Fibroblast of skin of left biceps (primary cell): ENCODE results near the gene OTOR.
A peak's percentile ranks its signal among the peaks of the same experiment; 100 is the strongest.

ENCODE experiments used
- DNase-seq, 2 experiments: peaks; one replicate each; pipeline ENCODE4 v3.0.0-alpha.2; 2013; ENCODE audit warnings: low read depth in 2 of 2

Gene OTOR

DNA sequence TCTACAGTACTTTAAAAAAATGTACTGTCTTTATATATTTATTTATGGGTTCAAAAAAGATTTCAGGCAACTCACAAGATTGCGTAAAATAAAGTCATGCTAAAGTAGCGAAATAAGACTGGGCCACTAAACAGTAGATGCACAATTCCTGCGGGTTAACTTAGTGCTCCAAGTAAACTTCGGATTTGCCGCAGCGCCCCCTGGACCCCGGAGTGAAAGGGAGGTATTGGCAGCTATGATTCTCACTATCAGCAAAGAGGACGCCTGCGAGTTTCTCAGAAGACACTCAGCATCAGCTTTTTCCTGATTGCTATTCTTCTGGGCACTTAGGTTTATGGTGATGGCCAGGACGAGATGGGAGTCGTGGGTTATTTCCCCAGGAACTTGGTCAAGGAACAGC is 1.4 kb downstream of the OTOR start:
- no peak for DNase-seq

DNA sequence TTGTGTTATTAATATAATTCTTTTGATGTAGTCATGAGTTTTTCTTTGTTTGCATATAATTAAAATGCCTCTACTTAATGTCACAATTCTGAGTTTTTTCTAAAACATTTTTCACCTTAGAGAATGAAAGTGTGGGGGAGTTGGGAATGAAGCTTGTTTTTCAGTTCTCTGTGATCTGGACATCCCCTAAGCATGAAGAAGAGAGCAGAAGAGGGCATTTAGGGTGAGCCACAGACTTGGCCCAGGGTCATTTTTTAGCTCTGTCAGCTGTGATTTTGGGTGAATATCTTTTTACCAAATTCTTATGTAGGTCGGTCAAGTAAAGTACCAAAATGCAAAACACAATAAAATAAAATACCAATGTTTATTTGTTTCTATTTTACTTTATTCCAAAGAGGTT is 3.9 kb downstream of the OTOR start:
- no peak for DNase-seq

DNA sequence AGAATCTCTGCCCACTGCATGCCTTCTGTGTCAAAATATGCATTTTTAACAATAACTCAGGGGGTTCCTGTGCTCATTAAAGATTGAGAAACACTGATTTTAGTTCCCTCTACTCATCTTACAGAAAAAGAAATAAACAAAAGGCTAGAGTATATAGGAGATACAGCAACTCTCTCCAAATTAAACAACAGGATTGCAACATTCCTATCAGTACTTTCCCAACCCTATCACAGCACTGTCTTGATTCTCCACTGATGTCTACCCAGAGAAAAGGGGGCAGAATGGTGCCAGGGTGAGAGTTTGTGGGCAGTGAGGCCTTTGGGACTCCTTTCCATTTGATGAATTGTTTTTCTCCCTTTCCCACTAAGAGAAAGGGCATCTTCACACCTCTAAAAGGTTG is 4.7 kb downstream of the OTOR start:
- no peak for DNase-seq

DNA sequence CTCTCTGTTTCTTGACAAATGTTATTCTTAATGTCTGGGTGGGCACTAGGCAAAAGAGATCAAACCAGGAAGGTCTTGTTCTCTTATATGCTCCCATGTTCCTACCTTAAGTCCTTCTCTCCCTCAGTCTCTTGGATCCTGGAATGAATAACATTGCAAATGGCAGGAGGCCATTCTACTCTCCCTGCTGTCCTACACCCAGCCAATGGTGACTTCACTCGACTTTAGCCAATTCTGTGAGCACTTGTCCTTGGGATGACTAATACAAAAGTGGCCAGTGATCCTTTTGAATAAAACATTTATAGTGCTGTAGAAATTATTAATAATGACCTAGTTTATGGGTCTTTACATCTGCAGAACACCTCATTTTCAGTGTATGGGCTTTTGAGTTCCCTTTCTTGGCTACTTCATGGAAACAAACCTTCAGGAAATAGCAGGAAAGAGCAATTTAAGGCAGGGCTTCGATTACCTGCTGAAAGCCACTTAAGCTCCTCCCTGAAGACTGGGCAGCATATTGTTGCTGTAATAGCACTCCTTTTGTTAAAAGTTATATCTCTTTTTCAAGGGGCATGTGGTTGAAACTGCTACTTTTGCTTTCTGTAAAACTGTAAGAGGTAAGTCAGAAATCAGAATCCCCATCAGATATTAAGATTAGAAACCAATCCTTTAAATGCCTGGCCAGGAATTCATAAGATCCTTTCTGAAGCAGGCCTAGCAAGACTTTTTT is 10.5 kb downstream of the OTOR start:
- no peak for DNase-seq

DNA sequence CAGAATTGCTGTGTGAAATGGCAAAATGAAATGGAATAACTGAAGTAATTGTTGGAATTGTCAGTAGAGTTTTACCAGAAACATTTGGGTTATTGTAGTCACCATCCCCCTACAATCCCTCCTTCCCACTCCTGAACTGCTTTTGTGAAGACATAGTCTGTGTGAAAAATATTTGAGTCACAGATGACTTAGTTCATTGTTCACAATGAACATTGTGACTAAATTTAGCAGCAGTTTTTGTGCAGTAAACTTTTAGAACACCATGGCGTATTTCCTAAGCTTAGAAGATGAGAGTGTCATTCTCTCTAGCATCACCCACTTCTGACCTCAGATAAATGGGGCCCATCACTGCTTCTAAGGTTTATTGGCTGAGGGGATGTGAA is 11.0 kb downstream of the OTOR start:
- DNase-seq: no peak

DNA sequence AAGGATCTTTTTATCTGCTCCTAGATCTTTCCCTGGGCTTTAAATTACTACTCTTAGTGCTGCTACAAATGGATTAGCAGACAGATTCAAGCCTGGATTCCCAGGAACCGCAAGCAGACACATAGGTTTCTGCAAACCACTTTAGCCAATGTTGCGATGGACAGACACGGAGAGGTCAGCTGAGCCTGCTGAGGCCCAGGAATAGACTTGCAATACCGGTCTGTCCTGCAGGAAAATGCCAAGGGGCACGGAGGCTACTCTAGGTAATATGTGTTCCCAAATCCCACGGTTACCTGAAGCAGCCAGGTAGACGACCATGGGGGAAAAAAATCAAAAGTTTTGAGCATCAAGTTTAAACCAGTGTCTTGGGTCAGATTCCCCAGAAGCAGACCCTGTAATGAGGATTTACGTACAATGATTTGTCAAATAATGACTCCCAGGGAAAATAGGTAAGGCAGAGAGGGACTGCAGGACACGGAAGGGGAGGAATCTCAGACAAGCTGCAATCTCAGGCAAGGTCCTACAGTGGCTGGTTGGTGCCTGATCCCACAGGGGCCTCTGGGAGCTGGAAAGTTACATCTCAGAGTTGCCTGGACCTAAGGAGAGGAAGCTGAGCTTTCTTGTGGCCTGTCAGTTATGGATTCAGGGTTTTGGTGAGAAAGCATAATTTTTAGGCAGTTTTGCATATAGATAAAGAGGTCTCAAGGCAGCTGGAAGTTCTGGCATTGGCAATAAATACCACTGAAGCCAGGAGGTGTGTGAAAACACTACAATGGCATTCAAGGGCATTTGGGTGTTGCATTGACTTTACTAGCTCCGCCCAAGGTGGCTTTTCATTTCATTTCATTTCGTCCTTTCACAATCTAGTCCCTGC is 12.5 kb downstream of the OTOR start:
- no peak for DNase-seq

DNA sequence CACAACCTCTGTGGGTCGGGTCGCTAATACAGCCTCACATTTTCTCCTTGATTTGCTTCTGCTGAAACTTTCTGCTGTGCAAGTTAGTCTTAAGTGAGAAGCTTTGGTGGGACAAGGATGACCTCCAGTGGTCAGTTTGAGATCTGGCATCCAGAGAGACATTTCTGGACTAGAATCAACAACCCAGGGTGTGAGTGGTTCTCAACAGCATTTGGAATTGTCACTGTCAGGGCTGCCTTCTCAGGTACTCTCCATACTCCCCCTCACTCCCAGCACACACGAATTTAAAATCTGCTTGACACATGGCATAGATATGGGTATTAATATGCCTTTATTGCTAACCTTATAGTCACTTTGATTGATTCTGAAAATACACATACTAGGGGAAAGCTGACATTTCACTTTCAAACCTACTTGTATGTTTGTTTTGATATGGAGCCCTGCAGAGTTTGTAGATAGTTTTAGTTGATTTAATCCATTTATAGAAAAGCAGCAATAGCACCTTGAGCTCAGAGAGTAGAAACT is 13.2 kb downstream of the OTOR start:
- DNase-seq: peak in 1 of 2 experiments; percentile 22

DNA sequence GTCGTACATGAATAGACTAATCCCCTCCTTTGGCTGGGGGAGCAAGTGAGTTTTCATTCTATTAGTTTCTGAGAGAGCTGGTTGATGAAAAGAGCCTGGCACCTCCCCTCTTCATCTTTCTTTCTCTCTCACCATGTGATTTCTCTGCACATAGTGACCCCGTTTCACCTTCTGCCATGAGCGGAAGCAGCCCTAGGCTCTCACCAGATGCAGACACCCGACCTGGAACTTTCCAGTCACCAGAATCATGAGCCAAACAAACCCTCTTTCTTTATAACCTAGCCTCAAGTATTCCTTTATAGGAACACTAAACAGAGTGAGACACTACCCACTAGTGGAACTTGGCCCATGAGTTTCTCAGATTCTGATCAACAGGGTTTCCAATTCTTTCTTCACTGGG is 16.4 kb downstream of the OTOR start:
- no peak for DNase-seq

DNA sequence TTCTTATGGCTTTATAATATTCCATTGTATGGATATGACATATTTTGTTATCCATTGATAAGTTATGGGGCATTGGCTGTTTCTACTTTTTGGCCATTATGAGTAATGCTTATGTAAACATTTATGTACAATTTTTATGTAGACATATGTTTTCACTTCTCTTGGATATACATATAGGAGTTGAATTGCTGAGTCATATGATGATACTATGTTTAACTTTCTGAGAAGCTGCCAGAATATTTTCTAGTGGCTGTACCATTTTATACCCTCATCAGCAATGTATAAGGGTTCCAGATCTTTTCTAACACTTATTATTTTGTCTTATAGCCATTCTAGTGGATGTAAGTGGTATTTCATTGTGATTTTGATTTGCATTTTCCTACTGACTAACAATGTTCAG is 23.1 kb downstream of the OTOR start:
- DNase-seq: peak in 1 of 2 experiments; percentile 10

DNA sequence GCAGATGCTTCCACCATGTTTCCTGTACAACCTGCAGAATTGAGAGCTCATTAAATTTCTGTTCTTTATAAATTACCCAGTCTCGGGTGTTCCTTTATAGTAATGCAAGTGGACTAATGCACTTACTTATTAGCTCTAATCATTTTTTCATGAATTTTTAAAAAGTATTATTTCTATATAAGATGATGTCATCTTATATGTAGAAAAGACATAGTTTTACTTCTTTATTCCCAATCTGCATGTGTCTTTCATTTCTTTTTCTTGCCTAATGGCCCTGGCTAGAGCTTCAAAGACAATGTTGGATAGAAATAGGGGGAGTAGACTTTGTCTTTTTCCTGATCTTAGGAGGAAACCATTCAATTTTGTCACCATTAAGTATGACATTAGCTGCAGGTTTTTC is 27.8 kb downstream of the OTOR start:
- no peak for DNase-seq

DNA sequence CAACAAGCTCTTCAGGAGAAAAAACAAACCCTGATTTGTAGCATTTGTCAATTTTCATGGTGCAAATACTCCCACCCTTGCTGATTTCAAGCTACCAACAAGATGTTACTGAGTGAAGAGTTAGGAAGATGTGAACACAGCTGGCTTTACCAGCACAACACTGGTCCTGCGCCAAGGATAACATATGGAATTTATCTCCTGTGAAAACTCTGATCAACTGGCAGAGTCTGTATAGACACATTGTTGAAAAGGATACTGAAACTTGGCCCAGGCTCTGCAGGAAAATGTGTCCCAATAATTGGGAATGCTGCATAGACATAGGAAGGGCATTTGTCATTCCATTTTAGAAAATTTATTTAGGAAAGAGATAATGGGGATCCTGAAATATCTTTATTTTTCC is 29.0 kb downstream of the OTOR start:
- no peak for DNase-seq

DNA sequence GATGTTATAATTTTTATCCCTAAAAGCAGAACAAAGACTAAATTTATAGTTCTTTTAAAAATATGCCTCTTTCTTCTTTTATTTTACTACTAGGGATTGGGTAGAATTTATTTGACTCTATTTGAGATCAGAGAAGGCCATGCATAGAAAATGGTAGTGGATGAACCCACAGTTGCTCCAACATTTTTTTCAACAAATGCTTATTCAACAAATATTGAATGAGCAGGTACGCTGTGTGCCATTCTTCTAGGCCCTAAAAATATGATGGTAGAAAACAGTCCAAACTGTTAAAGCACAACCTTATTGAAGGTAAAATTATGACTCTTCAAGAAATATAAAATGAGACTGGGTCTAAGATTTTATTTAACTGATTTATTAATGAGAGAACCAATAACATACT is 30.0 kb downstream of the OTOR start:
- no peak for DNase-seq

DNA sequence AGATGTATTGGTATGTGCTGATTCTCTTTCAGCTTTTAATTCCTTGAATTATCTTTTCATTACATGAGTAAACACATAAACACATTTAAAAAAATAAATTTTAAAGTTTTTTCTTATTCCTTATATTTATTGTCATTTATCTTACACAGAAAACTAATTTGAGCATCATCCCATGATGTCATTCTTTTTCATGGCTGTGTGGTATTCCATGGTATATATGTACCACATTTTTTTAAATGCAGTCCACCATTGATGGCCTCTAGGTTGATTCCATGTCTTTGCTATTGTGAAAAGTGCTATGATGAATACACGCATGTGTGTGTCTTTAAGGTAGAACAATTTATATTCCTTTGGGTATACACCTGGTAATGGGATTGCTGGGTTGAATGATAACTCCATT is 33.3 kb downstream of the OTOR start:
- DNase-seq: no peak

DNA sequence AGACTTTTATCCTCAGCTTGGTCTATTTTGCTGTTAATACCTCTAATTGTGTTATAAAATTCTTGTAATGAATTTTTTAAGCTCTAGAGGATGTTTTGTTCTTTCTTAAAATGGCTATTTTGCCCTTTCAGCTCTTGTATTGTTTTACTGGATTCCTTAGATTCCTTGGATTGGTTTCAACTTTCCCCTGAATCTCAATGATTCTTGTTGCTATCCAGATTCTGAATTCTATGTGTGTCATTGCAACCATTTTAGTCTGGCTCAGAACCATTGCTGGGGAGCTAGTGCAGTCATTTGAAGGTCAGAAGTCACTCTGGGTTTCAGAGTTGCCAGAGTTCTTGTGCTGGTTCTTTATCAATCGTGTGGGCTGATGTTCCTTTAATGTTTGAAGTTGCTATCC is 37.1 kb downstream of the OTOR start:
- no peak for DNase-seq
